Stimulated activated naive CD8-positive, alpha-beta T cell treated with anti-CD3 and anti-CD28 coated beads, Interleukin-15, amount 100 ng/mL, for 72 hours (primary cell): ENCODE results near the gene ADAMTS8.

Source experiments
- ATAC-seq: fragments of 150-1000 bp; cut with Tn5 transposase; 2 replicates; pipeline ENCODE4 v1.10.0; 2021; ENCODE audit warnings: mild to moderate bottlenecking, moderate library complexity
- DNase-seq, 2 donors: peaks; one replicate each; pipeline ENCODE4 v3.0.0; 2021 to 2022
- H3K27ac Mint-ChIP-seq, 2 donors: one replicate each; pipeline ENCODE4 v1.8.0; 2022; ENCODE audit warnings: mild to moderate bottlenecking in 2 of 2, mixed read lengths in 2 of 2, moderate library complexity in 2 of 2
- H3K27me3 Mint-ChIP-seq: one replicate; pipeline ENCODE4 v1.8.0; 2022; ENCODE audit warnings: mixed read lengths
- H3K4me1 Mint-ChIP-seq: one replicate; pipeline ENCODE4 v1.8.0; 2022; ENCODE audit warnings: mild to moderate bottlenecking, mixed read lengths
- H3K4me3 Mint-ChIP-seq, 2 donors: one replicate each; pipeline ENCODE4 v1.8.0; 2022; ENCODE audit warnings: mild to moderate bottlenecking in 2 of 2, mixed read lengths in 2 of 2, moderate library complexity in 1 of 2
- H3K9me3 Mint-ChIP-seq, 2 donors: one replicate each; pipeline ENCODE4 v1.8.0; 2022; ENCODE audit warnings: mixed read lengths in 2 of 2

The ADAMTS8 gene

DNA sequence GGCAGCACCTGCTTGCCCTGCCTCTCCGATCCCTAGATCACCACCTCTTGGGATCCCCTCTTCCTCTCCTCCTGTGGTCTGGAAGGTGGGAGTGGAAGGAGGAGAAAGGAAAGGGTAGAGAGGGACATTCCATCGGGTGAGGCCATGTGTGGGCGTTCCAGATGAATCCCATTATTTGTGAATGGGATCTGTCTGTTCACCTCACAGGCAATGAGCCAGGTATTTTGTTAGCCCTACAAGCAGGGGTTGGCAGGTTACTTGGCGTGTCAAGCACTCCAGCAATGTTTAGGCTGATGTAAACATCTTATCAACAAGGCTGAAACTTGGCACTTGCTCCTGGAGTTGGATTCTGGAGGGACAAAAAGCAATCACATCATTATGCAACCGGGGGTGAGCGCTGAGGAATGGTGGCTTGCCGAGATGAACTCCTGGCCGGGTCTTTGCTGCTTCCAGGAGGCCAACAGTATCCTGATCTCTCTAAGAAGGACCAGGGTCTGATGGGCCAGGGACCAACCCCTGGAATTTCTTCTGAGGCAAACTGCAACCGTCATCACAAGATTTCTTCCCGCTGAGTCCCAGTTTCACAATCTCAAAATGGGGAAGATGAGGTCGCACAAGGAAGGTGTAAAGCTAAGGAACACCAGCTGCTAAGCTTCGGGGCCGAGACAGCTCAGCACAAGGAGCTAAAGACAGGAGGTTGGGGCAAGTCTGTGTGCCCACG lies 7.8 kb downstream of the ADAMTS8 start:
- Mint-ChIP-seq H3K4me1 (no peaks in the 10 kb centered on the region), H3K9me3 (no peaks in the 10 kb centered on the region), H3K27me3 (peaks cover 29% of the 10 kb centered on the region), H3K27ac (no peak overlapping the region), H3K4me3 (no peak overlapping the region)
- ATAC-seq (no peak), DNase-seq (no peak)

DNA sequence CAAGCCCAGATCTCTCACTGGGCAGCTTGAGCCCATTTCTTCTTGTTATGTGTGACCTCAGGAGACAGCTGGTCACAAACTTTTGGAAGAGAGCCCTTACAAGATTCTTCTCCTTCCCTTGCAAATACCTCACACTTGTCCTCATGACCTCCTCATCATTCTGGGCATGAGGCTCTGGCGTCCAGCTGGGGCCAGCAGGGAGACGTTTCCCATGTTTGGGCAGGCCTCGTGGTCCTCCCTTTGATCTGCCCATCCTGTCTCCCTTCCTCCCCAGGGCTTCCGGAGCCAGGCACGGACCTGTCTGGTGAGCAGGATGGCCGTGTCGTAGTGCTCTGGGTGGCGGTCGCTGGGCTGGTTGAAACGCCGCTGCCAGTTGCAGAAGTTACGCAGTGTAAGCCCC lies 9.7 kb downstream of the ADAMTS8 start:
- no peak for DNase-seq
- peaks cover 18% of the 10 kb centered on the region for H3K27me3 Mint-ChIP-seq
- no peaks in the 10 kb centered on the region for H3K9me3 Mint-ChIP-seq
- H3K4me3 Mint-ChIP-seq, result no peak overlapping the region
- H3K27ac Mint-ChIP-seq, result no peak overlapping the region
- no peak for ATAC-seq
- peaks cover 6% of the 10 kb centered on the region for H3K4me1 Mint-ChIP-seq

DNA sequence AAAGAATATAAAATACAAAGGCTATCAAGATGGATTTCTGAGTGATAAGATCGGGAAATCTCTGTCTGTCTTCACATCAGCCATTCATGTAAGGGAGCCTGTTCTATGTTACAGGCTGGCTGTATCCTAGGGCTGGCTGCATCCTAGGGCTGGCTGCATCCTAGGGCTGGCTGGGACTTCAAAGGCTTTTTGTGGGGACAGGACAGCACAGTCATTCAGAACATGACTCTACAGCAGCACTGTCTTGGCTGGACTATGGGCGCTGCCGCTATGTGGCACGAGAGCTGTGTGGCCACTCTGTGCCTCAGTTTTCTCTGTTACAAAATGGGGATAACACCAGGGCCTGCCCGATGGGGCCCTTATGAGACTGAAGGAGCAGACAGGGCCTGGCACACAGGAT lies 10.2 kb downstream of the ADAMTS8 start:
- no peaks in the 10 kb centered on the region for H3K9me3 Mint-ChIP-seq
- peaks cover 6% of the 10 kb centered on the region for H3K4me1 Mint-ChIP-seq
- DNase-seq, result no peak
- no peak for ATAC-seq
- H3K4me3 Mint-ChIP-seq, result no peak overlapping the region
- peaks cover 16% of the 10 kb centered on the region for H3K27me3 Mint-ChIP-seq
- H3K27ac Mint-ChIP-seq, result no peak overlapping the region

DNA sequence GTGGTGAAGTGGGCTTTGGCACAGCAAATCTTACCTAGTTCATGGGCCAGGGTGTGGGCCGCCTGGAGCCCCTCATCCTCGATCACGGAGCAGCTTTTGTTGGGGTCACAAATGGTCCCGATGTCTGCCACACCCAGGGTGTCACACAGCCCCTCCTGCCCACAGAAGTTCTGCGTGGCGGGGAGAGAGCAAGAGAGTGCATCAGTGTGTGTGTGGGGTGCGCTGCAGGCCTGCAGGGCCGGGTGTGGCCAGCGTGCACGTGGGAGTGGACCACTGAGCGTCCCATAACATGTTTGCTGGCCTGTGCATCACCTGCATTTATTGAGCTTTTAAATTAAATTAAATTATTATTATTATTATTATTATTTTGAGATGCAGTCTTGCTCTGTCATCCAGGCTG lies 11.5 kb downstream of the ADAMTS8 start:
- DNase-seq (no peak), ATAC-seq (no peak)
- peaks cover 6% of the 10 kb centered on the region for H3K4me1 Mint-ChIP-seq
- no peak overlapping the region for H3K4me3 Mint-ChIP-seq
- H3K9me3 Mint-ChIP-seq, result no peaks in the 10 kb centered on the region
- H3K27me3 Mint-ChIP-seq, result peaks cover 13% of the 10 kb centered on the region
- no peak overlapping the region for H3K27ac Mint-ChIP-seq

DNA sequence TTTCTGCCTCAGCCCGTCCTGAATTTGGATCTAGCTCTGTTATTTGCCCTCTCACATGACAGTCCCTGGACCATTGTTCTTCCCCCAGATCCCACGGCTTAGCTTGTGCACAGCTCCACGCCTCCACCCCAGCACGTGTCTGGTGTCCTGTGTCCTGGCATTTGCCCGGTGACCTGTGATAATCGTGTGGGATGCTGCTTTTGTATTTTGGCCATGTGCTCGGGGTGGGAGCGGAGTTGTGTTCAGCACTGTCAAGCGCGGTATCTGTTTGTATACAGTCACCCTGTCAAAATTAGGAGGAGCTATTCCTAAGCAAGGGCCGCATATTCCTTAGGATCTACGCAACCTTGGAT lies 11.9 kb downstream of the ADAMTS8 start:
- no peak overlapping the region for H3K4me3 Mint-ChIP-seq
- no peak overlapping the region for H3K27ac Mint-ChIP-seq
- peak; percentile 8 for ATAC-seq
- H3K9me3 Mint-ChIP-seq, result no peaks in the 10 kb centered on the region
- no peak for DNase-seq
- peaks cover 15% of the 10 kb centered on the region for H3K27me3 Mint-ChIP-seq
- H3K4me1 Mint-ChIP-seq, result peaks cover 6% of the 10 kb centered on the region

DNA sequence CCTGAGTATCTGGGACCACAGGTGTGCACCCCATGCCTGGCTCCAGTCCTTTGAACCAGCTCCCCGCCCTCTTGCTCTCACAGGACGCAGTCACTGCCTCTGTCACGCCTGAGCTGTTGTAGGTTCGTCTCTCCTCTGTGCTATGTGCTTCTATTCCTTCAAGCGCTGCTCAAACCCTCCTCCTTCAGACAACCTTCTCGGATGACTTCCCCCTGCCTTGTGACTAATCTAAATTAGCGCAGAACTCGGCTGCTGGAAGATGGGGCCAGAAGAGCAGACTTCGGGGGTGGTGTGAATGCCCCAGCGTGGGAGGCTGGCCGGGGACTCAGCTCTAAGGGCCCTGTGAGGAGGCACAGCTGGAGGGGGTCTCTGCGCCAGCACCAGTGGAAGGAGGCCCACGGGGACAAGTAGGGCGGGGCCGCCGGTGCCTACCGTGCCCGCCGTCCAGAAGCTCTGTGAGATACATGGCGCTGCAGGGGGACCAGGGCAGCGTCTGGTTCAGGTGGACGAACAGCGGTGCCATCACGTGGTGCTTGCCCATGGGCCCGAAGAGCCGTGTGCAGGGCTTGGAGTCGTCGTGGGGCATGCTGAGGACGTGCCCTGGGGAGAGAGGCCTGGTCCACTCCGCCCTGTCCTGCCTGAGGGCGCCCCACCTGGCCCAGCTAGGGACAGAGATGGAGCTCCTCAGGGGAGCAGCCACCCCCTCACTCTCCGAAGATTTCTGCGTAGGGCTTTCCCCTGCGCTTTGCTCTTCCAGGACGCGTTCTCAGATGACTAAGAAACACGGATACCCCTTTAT lies 12.5 kb downstream of the ADAMTS8 start:
- Mint-ChIP-seq H3K27me3 (peaks cover 21% of the 10 kb centered on the region), H3K27ac (no peak overlapping the region), H3K9me3 (no peaks in the 10 kb centered on the region), H3K4me3 (no peak overlapping the region), H3K4me1 (peaks cover 6% of the 10 kb centered on the region)
- DNase-seq, result no peak
- peak; percentile 41 for ATAC-seq

DNA sequence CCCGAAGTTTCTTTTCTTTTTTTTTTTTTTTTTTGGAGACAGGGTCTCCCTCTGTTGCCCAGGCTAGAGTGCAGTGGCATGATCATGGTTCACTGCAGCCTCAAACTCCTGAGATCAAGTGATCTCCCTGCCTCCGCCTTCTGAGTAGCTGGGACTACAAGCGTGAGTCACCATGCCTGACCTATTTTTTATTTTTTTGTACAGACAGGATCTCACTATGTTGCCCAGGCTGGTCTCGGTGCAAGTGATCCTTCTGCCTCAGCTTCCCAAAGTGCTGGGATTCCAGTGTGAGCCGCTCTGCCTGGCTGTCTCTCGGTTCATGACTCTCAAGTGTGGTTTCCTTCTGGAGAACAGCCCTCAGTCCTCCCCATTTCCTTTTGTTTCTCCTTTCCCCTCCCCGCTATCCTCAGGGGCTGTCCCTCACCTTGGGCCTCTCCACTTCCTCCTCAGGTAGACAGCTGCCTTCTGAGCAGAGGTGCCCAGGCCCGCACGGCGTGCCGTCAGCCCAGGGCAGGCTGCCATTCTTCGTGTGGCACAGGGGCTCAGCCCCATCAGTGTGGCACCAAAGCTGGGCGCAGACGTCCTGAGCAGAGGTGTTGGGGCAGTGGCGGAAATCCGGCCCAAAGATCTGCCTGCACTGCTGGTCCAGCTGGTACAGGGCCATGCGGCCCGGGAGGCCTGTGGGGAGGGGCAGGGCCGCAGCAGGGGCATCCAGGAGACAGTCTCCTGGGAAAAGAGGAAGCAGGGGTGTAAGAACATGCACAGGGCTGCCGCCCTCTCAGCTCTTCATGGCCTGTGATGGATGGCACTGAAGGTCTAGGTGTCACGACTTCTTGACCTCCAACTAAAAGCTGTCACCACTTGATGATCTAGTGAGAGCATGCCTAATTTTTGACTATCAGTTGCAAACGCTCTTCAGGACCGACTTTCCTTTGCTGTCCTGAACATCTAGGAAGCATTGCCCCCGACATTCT lies 14.0 kb downstream of the ADAMTS8 start:
- peaks cover 27% of the 10 kb centered on the region for H3K27me3 Mint-ChIP-seq
- H3K27ac Mint-ChIP-seq, result peak overlapping the region in 1 of 2 donors; percentile 65
- no peaks in the 10 kb centered on the region for H3K9me3 Mint-ChIP-seq
- H3K4me1 Mint-ChIP-seq, result peaks cover 6% of the 10 kb centered on the region
- ATAC-seq, result peak; percentile 7
- H3K4me3 Mint-ChIP-seq, result no peak overlapping the region
- DNase-seq, result no peak

DNA sequence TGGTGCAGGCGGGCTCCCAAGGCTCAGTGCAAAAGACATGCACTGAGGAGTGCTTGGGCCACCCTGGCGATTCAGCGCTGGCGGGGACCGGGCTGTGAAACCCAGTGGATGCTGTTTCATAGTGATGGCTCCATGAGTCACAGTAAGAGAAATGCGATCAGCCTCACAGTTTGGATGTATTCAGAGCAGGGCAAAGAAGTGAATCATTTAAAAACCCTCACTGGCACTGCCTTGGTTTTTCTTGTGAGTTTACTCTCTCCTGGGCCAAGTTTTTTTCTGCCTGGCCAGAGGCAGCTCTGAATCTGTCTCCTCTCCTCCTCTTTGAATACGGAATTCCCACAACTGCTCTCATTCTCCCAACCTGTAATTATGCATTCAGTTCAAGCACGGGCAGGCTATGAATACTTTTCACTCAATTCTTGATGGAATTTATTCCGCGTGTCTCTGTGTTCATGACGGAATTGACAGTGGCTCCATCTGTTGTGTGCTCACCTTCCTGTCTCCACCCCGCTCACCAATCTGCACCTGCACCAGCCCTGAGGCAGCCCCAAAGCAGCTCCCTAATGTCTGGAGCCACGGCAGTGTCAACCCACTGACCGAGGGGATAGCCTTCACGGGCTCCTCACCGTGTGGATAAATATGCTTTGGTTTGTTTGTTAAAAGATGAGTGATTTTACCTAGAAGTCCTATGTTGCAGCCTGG lies 14.9 kb downstream of the ADAMTS8 start:
- H3K9me3 Mint-ChIP-seq, result no peaks in the 10 kb centered on the region
- ATAC-seq (no peak), DNase-seq (no peak)
- H3K4me3 Mint-ChIP-seq, result no peak overlapping the region
- H3K4me1 Mint-ChIP-seq, result peaks cover 6% of the 10 kb centered on the region
- no peak overlapping the region for H3K27ac Mint-ChIP-seq
- peaks cover 27% of the 10 kb centered on the region for H3K27me3 Mint-ChIP-seq

DNA sequence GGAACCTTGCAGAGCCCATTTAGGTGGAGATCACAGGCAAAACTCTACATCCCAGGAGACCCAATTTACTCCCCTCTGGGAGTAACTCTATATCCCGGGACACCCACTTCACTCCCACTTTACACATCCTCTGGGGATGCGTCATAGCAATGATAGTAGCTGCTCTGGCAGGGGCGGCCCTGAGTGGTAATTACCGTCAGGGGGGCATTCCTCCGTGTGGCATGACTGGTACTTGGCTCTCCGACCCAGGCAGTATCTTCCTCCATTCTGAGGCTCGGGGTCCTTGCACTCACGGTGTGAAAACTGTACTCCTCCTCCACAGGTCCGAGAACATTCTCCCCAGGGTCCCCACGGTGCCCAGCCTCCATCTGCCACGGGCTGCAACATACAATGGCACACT lies 17.2 kb downstream of the ADAMTS8 start:
- no peaks in the 10 kb centered on the region for H3K9me3 Mint-ChIP-seq
- DNase-seq (no peak), ATAC-seq (no peak)
- H3K27me3 Mint-ChIP-seq, result peaks cover 27% of the 10 kb centered on the region
- no peak overlapping the region for H3K27ac Mint-ChIP-seq
- H3K4me1 Mint-ChIP-seq, result peaks cover 6% of the 10 kb centered on the region
- no peak overlapping the region for H3K4me3 Mint-ChIP-seq

DNA sequence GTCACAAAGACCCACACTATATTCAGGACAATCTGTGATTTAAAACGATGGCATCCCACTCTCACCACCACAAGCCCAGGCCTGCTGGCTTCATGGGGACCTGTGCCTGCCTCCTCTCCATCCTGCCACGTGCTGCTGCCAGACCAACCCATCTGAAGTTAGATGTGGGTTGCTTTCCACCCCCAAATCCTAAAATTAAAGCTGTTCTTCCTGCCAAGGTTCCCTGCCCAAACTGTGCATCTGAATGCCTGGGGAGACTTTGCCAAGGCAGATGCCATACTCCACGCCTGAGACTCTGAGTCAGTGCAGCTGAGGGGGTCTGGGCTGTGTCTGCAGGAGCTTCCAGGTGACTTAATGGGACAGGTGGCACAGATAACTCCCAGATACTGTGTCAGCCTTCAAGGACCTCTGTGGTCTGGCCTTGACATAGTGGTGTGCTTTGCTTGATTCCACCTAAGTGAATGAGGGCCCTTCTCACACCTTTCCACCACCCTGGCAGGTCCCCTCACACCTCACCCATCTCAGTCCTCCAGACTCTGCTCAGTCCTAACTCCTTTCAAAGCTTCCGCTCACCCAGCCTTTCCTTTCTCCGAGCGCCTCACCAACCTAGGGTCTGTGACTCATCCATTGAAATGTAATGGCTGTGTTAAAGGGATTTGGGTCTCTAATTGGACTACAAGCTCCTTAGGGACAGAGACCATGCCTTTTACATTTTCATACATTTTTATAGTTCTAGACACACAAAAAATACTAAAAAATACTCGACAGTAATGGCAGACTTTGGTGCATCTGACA lies 18.6 kb downstream of the ADAMTS8 start:
- no peak for DNase-seq
- Mint-ChIP-seq H3K9me3 (no peaks in the 10 kb centered on the region), H3K27me3 (peaks cover 27% of the 10 kb centered on the region), H3K4me3 (no peak overlapping the region), H3K27ac (no peak overlapping the region), H3K4me1 (peaks cover 6% of the 10 kb centered on the region)
- ATAC-seq, result no peak

DNA sequence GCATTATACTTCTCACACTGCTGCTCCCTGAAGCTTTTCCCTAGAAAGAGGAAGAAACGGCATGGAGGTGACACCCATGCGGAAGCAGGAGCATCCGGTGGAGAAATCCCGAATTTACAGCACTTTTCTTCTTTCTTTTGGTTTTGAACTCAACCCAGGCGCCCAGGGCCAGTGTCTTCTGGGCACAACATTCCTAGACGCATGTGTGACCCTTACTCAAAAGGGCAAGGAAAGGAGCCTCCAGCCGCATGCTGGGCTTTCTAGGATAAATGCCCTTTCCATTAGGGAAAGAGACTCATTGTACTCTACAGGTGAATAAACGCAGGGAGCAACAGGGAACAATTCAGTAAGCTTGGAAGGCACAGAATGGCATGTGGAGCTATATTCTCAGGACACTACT lies 19.5 kb downstream of the ADAMTS8 start:
- no peak overlapping the region for H3K4me3 Mint-ChIP-seq
- peaks cover 21% of the 10 kb centered on the region for H3K27me3 Mint-ChIP-seq
- H3K27ac Mint-ChIP-seq, result no peak overlapping the region
- ATAC-seq, result no peak
- H3K4me1 Mint-ChIP-seq, result no peaks in the 10 kb centered on the region
- no peak for DNase-seq
- no peaks in the 10 kb centered on the region for H3K9me3 Mint-ChIP-seq

DNA sequence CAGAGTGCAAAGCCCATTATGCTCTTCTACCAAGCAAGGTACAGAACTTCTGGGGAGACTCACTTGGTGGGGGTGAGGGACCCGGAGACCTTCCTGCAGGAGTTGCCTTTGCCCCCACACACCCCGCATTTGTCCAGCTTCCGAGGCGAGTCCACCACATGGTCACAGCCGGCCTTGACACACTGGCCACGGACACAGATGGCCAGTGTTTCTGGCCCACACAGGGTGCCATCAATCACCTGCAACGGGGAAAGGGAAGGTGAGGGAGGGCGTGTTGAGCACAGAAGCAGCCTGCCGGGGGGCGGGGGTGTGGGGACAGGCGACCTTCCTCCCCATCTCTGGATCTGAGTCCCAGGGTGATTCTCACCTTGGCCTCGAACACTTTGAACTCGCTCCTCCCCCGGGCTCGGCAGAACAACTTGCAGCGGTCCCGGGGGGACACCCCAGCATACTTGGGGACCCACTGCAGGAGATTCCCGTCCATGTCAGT lies 20.0 kb downstream of the ADAMTS8 start:
- Mint-ChIP-seq H3K9me3 (no peaks in the 10 kb centered on the region), H3K27ac (no peak overlapping the region), H3K27me3 (peaks cover 21% of the 10 kb centered on the region), H3K4me1 (no peaks in the 10 kb centered on the region), H3K4me3 (no peak overlapping the region)
- no peak for ATAC-seq
- no peak for DNase-seq

DNA sequence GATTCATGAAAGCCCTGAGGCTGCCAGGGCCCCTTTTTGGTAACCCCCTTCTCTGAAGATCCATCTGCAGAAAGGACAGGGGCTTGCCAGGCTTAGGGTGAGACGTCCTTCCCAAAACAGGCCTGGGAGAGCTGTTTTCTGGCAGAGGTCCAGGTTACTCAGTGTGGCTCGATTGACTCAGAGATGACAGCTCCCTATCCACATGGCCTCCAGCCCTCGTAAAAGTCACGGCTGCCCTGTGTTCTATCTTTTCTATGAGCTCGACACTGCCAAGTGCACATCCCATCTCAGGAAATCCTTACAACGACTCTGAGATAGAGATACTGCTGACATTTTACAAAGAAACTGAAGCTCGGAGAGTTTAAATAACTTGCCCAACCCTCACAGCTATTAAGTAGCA lies 20.4 kb downstream of the ADAMTS8 start:
- DNase-seq (no peak), ATAC-seq (no peak)
- Mint-ChIP-seq H3K4me1 (no peaks in the 10 kb centered on the region), H3K27ac (no peak overlapping the region), H3K9me3 (no peaks in the 10 kb centered on the region), H3K4me3 (no peak overlapping the region), H3K27me3 (peaks cover 18% of the 10 kb centered on the region)

DNA sequence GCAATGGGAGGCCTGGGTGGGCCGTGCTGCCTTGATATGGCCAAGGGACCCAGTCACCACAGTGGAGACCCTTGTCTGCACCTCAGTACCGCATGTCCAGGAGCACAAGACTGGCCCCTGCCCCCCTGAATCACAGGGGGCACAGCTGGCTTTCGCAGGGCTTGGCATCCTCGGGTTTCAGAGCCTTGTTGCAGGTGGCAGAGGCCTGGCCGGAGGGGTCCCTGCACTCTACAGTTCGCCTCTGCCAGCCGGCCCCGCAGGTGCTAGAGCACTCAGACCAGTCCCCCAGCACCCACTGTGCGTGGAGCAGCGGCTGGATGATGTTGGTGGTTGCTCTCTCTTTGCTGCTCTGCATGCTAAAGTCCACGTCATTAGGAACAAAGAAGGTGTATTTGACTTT lies 23.0 kb downstream of the ADAMTS8 start:
- Mint-ChIP-seq H3K4me3 (no peak overlapping the region), H3K4me1 (peaks cover 8% of the 10 kb centered on the region), H3K9me3 (no peaks in the 10 kb centered on the region), H3K27ac (no peak overlapping the region), H3K27me3 (peaks cover 12% of the 10 kb centered on the region)
- no peak for ATAC-seq
- DNase-seq, result no peak
